Neural cell (in vitro differentiated cells): Measurements from ENCODE around the gene WDR19. TPM values are rescaled to one million over a fixed set of nuclear protein-coding genes. Genes with fewer than 3 reads are reported as not detected.

Experiments used
- H2AFZ ChIP-seq: fragments of 200-600, 300-800 bp; sonication (generic), shearing (Covaris generic); 2 replicates; pipeline ENCODE4 v1.6.0; 2014; ENCODE audit warnings: low read depth, mild to moderate bottlenecking, antibody characterized with exemption, low read length, moderate library complexity
- H3F3A ChIP-seq: fragments of 200-600 bp; shearing (Covaris generic); 2 replicates; pipeline ENCODE4 v1.6.1; 2016; ENCODE audit warnings: mild to moderate bottlenecking, moderate library complexity, mixed read lengths, antibody characterized with exemption, low read length; ENCODE audit not compliant: insufficient read depth, poor library complexity, severe bottlenecking
- H3K27ac ChIP-seq: fragments of 200-600, 300-800 bp; sonication (generic), shearing (Covaris generic); 2 replicates; pipeline ENCODE4 v1.5.1; 2014; ENCODE audit warnings: mild to moderate bottlenecking, low read length, moderate library complexity
- H3K27me3 ChIP-seq: fragments of 300-800, 200-600 bp; sonication (generic), shearing (Covaris generic); 2 replicates; pipeline ENCODE4 v1.6.0; 2014; ENCODE audit warnings: mild to moderate bottlenecking, low read depth, low read length, moderate library complexity; ENCODE audit not compliant: insufficient read depth
- H3K36me3 ChIP-seq: fragments of 300-800, 200-600 bp; sonication (generic), shearing (Covaris generic); 2 replicates; pipeline ENCODE4 v1.5.1; 2014; ENCODE audit warnings: mild to moderate bottlenecking, antibody characterized with exemption, low read length, moderate library complexity; ENCODE audit not compliant: insufficient read depth
- H3K4me2 ChIP-seq: fragments of 300-800, 200-600 bp; sonication (generic), shearing (Covaris generic); 2 replicates; pipeline ENCODE4 v1.6.0; 2014; ENCODE audit warnings: mild to moderate bottlenecking, low read length
- H3K4me3 ChIP-seq: fragments of 300-800, 200-600 bp; sonication (generic), shearing (Covaris generic); 2 replicates; pipeline ENCODE4 v1.5.1; 2014; ENCODE audit warnings: mild to moderate bottlenecking, low read length, moderate library complexity
- H3K79me2 ChIP-seq: fragments of 200-600 bp; shearing (Covaris generic); replicated peaks from 2 replicates; pipeline ENCODE4 v1.6.0; 2014; ENCODE audit warnings: mild to moderate bottlenecking, low read length, moderate library complexity; ENCODE audit not compliant: insufficient read depth
- H3K9ac ChIP-seq: fragments of 300-800, 200-600 bp; sonication (generic), shearing (Covaris generic); 2 replicates; pipeline ENCODE4 v1.6.1; 2016; ENCODE audit warnings: mild to moderate bottlenecking, low read length, mixed read lengths
- H3K9me2 ChIP-seq: fragments of 200-600 bp; shearing (Covaris generic); 2 replicates; pipeline ENCODE4 v1.6.1; 2016; ENCODE audit warnings: mild to moderate bottlenecking, low read length, mixed read lengths; ENCODE audit not compliant: insufficient read depth
- H3K9me3 ChIP-seq: fragments of 200-600, 300-800 bp; sonication (generic), shearing (Covaris generic); 2 replicates; pipeline ENCODE4 v1.6.1; 2016; ENCODE audit warnings: mild to moderate bottlenecking, mixed run types, low read length, moderate library complexity, mixed read lengths
- H4K20me1 ChIP-seq: fragments of 200-600 bp; shearing (Covaris generic); 2 replicates; pipeline ENCODE4 v1.6.1; 2016; ENCODE audit warnings: mild to moderate bottlenecking, mixed run types; ENCODE audit not compliant: insufficient read depth
- EP300 ChIP-seq: fragments of 450-650 bp; conservative IDR thresholded peaks from 2 replicates; pipeline ENCODE4 v1.6.1; 2014; ENCODE audit warnings: antibody characterized with exemption, mild to moderate bottlenecking, moderate library complexity; ENCODE audit not compliant: poor library complexity, severe bottlenecking
- EZH2 ChIP-seq: fragments of 200-600, 300-800 bp; shearing (Covaris generic), sonication (generic); IDR thresholded peaks from 2 replicates; pipeline ENCODE4 v1.6.1; 2014; ENCODE audit warnings: antibody characterized with exemption, low read length, borderline replicate concordance, mild to moderate bottlenecking; ENCODE audit not compliant: insufficient read depth, poor library complexity, severe bottlenecking
- MXI1 ChIP-seq: fragments of 450-650 bp; conservative IDR thresholded peaks from 2 replicates; pipeline ENCODE4 v1.6.1; 2014; ENCODE audit warnings: antibody characterized with exemption, mild to moderate bottlenecking; ENCODE audit not compliant: poor library complexity, severe bottlenecking
- POLR2AphosphoS5 ChIP-seq: IDR thresholded peaks from 2 replicates; pipeline ENCODE4 v1.6.1; 2012
- RAD21 ChIP-seq: fragments of 450-650 bp; conservative IDR thresholded peaks from 2 replicates; pipeline ENCODE4 v1.6.1; 2014; ENCODE audit warnings: antibody characterized with exemption, mild to moderate bottlenecking, moderate library complexity
- REST ChIP-seq: IDR thresholded peaks from 2 replicates; pipeline ENCODE4 v1.6.1; 2012; ENCODE audit warnings: borderline replicate concordance
- SMC3 ChIP-seq: fragments of 450-650 bp; conservative IDR thresholded peaks from 2 replicates; pipeline ENCODE4 v1.6.1; 2014; ENCODE audit warnings: antibody characterized with exemption, mild to moderate bottlenecking, moderate library complexity; ENCODE audit not compliant: poor library complexity
- TAF1 ChIP-seq: IDR thresholded peaks from 2 replicates; pipeline ENCODE4 v1.6.1; 2012; ENCODE audit warnings: low read depth
- polyA plus RNA-seq: library from polyadenylated mRNA; depleted of rRNA; stranded (reverse); fragments of >200 nt; gene quantifications from 2 replicates; pipeline ENCODE4 v1.2.3, GENCODE V29; 2014
- TF ChIP-seq, protein P1 (sequence below): fragments of 450-650 bp; IDR thresholded peaks from 2 replicates; pipeline ENCODE4 v1.5.1; 2014; ENCODE audit warnings: antibody characterized with exemption, mild to moderate bottlenecking, moderate library complexity; ENCODE audit not compliant: poor library complexity, severe bottlenecking

The WDR19 gene
- polyA plus RNA-seq, 1 donor from 2014 or later, result 69.9 TPM

GRCh38 chr4:39204543-39204942 is 22.2 kb downstream of the WDR19 start:
- no peak overlapping the region for H3K4me2 ChIP-seq
- TF ChIP-seq SMC3 (no peak), EP300 (no peak), MXI1 (no peak), RAD21 (no peak), REST (no peak), POLR2AphosphoS5 (no peak), EZH2 (no peak), TAF1 (no peak)
- TF ChIP-seq, protein P1, sequence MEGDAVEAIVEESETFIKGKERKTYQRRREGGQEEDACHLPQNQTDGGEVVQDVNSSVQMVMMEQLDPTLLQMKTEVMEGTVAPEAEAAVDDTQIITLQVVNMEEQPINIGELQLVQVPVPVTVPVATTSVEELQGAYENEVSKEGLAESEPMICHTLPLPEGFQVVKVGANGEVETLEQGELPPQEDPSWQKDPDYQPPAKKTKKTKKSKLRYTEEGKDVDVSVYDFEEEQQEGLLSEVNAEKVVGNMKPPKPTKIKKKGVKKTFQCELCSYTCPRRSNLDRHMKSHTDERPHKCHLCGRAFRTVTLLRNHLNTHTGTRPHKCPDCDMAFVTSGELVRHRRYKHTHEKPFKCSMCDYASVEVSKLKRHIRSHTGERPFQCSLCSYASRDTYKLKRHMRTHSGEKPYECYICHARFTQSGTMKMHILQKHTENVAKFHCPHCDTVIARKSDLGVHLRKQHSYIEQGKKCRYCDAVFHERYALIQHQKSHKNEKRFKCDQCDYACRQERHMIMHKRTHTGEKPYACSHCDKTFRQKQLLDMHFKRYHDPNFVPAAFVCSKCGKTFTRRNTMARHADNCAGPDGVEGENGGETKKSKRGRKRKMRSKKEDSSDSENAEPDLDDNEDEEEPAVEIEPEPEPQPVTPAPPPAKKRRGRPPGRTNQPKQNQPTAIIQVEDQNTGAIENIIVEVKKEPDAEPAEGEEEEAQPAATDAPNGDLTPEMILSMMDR, result no peak
- H3K4me3 ChIP-seq, result no peak overlapping the region
- no peak overlapping the region for H2AFZ ChIP-seq
- H3K27ac ChIP-seq, result no peak overlapping the region
- no peak overlapping the region for H3K9ac ChIP-seq
- H3K9me2 ChIP-seq, result no peaks in the 10 kb centered on the region
- no peaks in the 10 kb centered on the region for H4K20me1 ChIP-seq
- H3F3A ChIP-seq, result no peaks in the 10 kb centered on the region
- no peaks in the 10 kb centered on the region for H3K79me2 ChIP-seq
- H3K9me3 ChIP-seq, result no peaks in the 10 kb centered on the region
- H3K36me3 ChIP-seq, result peaks cover 9% of the 10 kb centered on the region
- no peaks in the 10 kb centered on the region for H3K27me3 ChIP-seq

DNA sequence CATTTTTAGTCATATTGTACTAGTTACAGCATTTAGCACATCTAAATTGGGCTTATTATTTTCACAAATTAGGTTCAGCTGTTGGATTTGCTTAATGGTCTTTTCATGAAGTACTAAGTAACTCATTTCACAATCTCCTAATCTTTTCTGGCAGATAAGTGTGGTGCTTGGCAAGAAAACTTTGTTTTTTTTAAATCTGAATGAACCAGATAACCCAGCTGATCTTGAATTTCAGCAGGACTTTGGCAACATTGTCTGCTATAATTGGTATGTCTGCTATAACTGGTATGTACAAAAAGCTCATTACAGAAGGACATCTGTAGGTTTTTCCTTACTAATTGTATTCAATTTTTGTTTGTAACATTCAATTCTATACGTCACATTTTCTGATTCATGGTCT is 22.7 kb downstream of the WDR19 start:
- H4K20me1 ChIP-seq, result no peaks in the 10 kb centered on the region
- H3K9ac ChIP-seq, result no peak overlapping the region
- no peaks in the 10 kb centered on the region for H3K9me3 ChIP-seq
- no peak overlapping the region for H3K4me2 ChIP-seq
- no peak overlapping the region for H3K4me3 ChIP-seq
- peaks cover 9% of the 10 kb centered on the region for H3K36me3 ChIP-seq
- H3F3A ChIP-seq, result no peaks in the 10 kb centered on the region
- no peaks in the 10 kb centered on the region for H3K27me3 ChIP-seq
- H3K79me2 ChIP-seq, result no peaks in the 10 kb centered on the region
- no peak for TF ChIP-seq EP300
- no peak for TF ChIP-seq RAD21
- TF ChIP-seq MXI1, result no peak
- TF ChIP-seq EZH2, result no peak
- no peak for TF ChIP-seq SMC3
- no peak for TF ChIP-seq TAF1
- no peak for TF ChIP-seq POLR2AphosphoS5
- no peak for TF ChIP-seq REST
- TF ChIP-seq, protein P1, result no peak
- H3K27ac ChIP-seq, result no peak overlapping the region
- no peaks in the 10 kb centered on the region for H3K9me2 ChIP-seq
- no peak overlapping the region for H2AFZ ChIP-seq
